Transverse colon (tissue), 3 donors: ENCODE results near the gene ME3.

Experiments
- CTCF ChIP-seq, 5 experiments: fragments of 200-600 bp in 3 of 5; fragments of 450-650 bp in 2 of 5; sonication (generic) in 3 of 5; IDR thresholded peaks; 1 replicate in 2 of 5; 2 replicates in 3 of 5; pipeline ENCODE4 v1.5.1; 2016 to 2017; ENCODE audit warnings: antibody characterized with exemption in 5 of 5, inconsistent platforms in 3 of 5, mild to moderate bottlenecking in 2 of 5, moderate library complexity in 1 of 5
- POLR2A ChIP-seq: fragments of 450-650 bp; IDR thresholded peaks from one replicate; pipeline ENCODE4 v1.6.1; 2016; ENCODE audit warnings: antibody characterized with exemption, mild to moderate bottlenecking, moderate library complexity

DNA sequence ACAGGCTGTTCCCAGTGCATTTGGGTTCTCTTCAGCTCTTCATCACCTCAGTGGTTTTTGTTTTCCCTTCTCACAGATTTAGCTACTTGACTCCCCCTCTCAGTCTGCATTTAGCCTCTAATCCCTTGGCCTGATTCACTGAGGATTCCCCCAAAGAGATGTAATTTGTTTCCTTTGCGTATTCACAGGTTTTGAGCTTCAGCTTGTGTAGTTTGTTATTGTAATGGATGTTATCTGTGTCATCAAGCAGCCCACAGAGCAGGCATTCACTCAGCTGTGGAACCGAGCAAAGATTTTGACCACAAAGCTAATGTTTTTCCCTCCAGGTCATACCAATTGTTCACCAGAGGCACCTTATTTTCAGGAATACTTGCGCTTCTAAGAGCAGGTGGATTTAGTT, 6.4 kb upstream of the ME3 start:
- no peak for TF ChIP-seq CTCF (IDR thresholded peaks at IDR 0.05)
- no peak for TF ChIP-seq POLR2A
